Lower leg skin (tissue), 3 donors: Measurements from ENCODE around the gene MMD.
"Not testable (repeated sequence)": the region's sequence is repeated elsewhere in the genome, so short reads cannot be mapped to it uniquely, and the experiment has no call there.

ENCODE experiments used
- POLR2A ChIP-seq, 2 donors: fragments of 450-650 bp; IDR thresholded peaks; one replicate each; pipeline ENCODE4 v1.6.1; 2016 to 2017; ENCODE audit warnings: antibody characterized with exemption in 2 of 2, mild to moderate bottlenecking in 1 of 2, moderate library complexity in 1 of 2
- TF ChIP-seq, protein P1 (sequence below), 3 donors: fragments of 450-650 bp; IDR thresholded peaks; one replicate each; pipeline ENCODE4 v1.5.1; 2016; ENCODE audit warnings: antibody characterized with exemption in 3 of 3, mild to moderate bottlenecking in 3 of 3, moderate library complexity in 2 of 3

DNA sequence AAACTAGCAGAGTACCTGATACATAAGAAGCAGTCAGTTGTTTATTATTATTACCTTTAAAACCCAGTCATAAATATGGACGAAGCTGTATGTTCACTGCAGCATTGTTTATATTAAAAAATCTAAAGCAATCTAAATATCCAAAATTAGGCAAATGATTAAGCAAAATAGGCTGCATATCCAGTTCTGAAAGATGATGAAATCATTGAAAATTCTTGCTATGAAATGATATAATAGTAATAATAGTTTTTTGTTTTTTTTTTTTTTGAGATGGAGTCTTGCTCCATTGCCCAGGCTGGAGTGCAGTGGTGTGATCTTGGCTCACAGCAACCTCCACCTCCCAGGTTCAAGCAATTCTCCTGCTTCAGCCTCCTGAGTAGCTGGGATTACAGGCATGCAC, 31.9 kb downstream of the MMD start:
- TF ChIP-seq, protein P1, sequence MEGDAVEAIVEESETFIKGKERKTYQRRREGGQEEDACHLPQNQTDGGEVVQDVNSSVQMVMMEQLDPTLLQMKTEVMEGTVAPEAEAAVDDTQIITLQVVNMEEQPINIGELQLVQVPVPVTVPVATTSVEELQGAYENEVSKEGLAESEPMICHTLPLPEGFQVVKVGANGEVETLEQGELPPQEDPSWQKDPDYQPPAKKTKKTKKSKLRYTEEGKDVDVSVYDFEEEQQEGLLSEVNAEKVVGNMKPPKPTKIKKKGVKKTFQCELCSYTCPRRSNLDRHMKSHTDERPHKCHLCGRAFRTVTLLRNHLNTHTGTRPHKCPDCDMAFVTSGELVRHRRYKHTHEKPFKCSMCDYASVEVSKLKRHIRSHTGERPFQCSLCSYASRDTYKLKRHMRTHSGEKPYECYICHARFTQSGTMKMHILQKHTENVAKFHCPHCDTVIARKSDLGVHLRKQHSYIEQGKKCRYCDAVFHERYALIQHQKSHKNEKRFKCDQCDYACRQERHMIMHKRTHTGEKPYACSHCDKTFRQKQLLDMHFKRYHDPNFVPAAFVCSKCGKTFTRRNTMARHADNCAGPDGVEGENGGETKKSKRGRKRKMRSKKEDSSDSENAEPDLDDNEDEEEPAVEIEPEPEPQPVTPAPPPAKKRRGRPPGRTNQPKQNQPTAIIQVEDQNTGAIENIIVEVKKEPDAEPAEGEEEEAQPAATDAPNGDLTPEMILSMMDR (IDR thresholded peaks at IDR 0.05) = not testable (repeated sequence)
- not testable (repeated sequence) for TF ChIP-seq POLR2A (IDR thresholded peaks at IDR 0.05)
